EL (cell line): ENCODE results near the gene BATF.

Source experiments
- DNase-seq: peaks from one replicate; pipeline ENCODE4 v3.0.0-alpha.2; 2016

BATF gene

GRCh38 chr14:75563931-75564330 is 41.7 kb downstream of the BATF start:
- no peak for DNase-seq

- no peak for DNase-seq
Observed at GRCh38 chr14:75565056-75565455, 42.8 kb downstream of the BATF start.

- no peak for DNase-seq
Observed at GRCh38 chr14:75566321-75566720, 44.1 kb downstream of the BATF start.

GRCh38 chr14:75566752-75567151 is 44.5 kb downstream of the BATF start:
- no peak for DNase-seq

GRCh38 chr14:75568140-75568539 is 45.9 kb downstream of the BATF start:
- DNase-seq = no peak

- DNase-seq = no peak
Observed at GRCh38 chr14:75568791-75569190, 46.5 kb downstream of the BATF start.

- no peak for DNase-seq
Observed at GRCh38 chr14:75570797-75571196, 48.5 kb downstream of the BATF start.

GRCh38 chr14:75572104-75572503 is 49.8 kb downstream of the BATF start:
- DNase-seq = no peak

- DNase-seq = no peak
Observed at GRCh38 chr14:75577090-75577489, 54.8 kb downstream of the BATF start.

- peak; percentile 84 for DNase-seq
Observed at GRCh38 chr14:75577729-75578101, 55.4 kb downstream of the BATF start.

GRCh38 chr14:75578102-75578785 is 56.0 kb downstream of the BATF start, which contains the start of gene FLVCR2:
FLVCR2 (plus strand) TSS chr14:75578620; CDS start chr14:75578973, 353 bp downstream.
- peak; percentile 74 for DNase-seq

- DNase-seq = no peak
Observed at GRCh38 chr14:75578786-75579337, 56.6 kb downstream of the BATF start.

GRCh38 chr14:75579338-75579864 is 57.1 kb downstream of the BATF start:
- no peak for DNase-seq

- no peak for DNase-seq
Observed at GRCh38 chr14:75579882-75580281, 57.6 kb downstream of the BATF start.

GRCh38 chr14:75587388-75587787 is 65.1 kb downstream of the BATF start:
- no peak for DNase-seq

GRCh38 chr14:75589931-75590330 is 67.7 kb downstream of the BATF start:
- no peak for DNase-seq

- DNase-seq = no peak
Observed at GRCh38 chr14:75591331-75591946, 69.2 kb downstream of the BATF start.

GRCh38 chr14:75591987-75592575 is 69.8 kb downstream of the BATF start:
- DNase-seq = no peak

- no peak for DNase-seq
Observed at GRCh38 chr14:75595226-75595625, 73.0 kb downstream of the BATF start.
